ENCODE data around the gene TMC3.

GRCh38 chr15:81358248-81358647 is 15.8 kb downstream of the TMC3 start:
- TF ChIP-seq, protein P1, sequence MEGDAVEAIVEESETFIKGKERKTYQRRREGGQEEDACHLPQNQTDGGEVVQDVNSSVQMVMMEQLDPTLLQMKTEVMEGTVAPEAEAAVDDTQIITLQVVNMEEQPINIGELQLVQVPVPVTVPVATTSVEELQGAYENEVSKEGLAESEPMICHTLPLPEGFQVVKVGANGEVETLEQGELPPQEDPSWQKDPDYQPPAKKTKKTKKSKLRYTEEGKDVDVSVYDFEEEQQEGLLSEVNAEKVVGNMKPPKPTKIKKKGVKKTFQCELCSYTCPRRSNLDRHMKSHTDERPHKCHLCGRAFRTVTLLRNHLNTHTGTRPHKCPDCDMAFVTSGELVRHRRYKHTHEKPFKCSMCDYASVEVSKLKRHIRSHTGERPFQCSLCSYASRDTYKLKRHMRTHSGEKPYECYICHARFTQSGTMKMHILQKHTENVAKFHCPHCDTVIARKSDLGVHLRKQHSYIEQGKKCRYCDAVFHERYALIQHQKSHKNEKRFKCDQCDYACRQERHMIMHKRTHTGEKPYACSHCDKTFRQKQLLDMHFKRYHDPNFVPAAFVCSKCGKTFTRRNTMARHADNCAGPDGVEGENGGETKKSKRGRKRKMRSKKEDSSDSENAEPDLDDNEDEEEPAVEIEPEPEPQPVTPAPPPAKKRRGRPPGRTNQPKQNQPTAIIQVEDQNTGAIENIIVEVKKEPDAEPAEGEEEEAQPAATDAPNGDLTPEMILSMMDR (IDR thresholded peaks at IDR 0.05) = no peak
- no peak for TF ChIP-seq POLR2A (IDR thresholded peaks at IDR 0.05)
- TF ChIP-seq EP300 (IDR thresholded peaks at IDR 0.05) = no peak
